NCI-H2196 treated with DMSO at 0.1 percent for 48 hours (cell line): Measurements from ENCODE around the gene SAG.

Experiments
- DNase-seq: peaks from one replicate; lab custom pipeline; 2025; ENCODE audit not compliant: unreplicated experiment; lab: John Stamatoyannopoulos, UW

Gene SAG

DNA sequence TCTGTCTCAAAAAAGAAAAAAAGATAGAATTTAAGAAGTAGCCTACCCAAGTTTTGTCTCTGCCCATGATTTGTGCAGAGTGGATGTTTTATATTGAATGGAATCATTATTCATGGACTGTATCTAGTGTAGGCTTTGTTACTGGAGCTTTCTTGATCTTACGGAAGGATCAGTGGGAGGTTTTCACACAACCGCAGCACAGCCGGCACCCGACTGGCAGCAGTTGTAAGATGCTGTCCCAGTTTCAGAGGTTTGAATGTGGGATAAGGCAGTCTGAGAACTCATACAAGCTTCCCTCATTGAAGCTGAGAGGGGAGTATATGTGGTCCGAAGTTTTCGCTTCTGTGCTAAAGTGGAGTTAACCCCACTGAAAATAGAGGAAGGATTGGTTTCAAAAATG, 19.7 kb upstream of the SAG start:
- no peak for DNase-seq

DNA sequence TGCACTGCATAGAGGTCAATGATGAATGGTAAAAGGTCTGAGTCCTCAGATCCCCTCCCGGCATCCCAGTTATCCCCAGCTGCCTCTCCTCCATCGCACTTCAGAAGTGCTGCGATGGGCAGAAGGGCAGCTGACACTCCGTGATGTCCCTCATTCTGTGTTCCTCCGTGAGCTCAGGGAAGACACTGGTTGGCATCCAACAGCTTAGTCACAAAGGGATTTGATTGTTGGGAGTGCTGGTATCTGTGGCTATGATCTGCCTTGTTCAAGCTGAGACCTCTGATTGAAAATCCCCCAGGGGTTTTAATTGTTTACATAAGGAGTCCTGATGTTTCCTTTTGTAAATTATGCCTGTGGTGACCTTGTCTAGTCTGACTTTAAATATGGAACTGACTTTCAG, 19.0 kb upstream of the SAG start:
- DNase-seq = no peak

DNA sequence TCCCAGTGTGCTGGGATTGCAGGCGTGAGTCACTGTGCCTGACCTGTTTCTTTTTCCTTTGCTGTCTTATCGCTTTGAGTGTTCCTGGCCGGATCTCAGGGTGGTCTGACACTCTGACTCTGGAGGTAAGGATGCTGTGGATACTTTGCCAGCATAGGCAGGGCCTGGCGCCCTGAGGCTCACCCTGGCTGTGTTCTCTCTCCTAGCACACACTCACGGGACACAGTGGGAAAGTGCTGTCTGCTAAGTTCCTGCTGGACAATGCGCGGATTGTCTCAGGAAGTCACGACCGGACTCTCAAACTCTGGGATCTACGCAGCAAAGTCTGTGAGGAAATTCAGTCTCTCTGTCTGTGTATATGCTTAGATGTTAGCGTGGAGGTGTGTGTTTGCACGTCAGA, 18.0 kb upstream of the SAG start:
- DNase-seq = no peak

DNA sequence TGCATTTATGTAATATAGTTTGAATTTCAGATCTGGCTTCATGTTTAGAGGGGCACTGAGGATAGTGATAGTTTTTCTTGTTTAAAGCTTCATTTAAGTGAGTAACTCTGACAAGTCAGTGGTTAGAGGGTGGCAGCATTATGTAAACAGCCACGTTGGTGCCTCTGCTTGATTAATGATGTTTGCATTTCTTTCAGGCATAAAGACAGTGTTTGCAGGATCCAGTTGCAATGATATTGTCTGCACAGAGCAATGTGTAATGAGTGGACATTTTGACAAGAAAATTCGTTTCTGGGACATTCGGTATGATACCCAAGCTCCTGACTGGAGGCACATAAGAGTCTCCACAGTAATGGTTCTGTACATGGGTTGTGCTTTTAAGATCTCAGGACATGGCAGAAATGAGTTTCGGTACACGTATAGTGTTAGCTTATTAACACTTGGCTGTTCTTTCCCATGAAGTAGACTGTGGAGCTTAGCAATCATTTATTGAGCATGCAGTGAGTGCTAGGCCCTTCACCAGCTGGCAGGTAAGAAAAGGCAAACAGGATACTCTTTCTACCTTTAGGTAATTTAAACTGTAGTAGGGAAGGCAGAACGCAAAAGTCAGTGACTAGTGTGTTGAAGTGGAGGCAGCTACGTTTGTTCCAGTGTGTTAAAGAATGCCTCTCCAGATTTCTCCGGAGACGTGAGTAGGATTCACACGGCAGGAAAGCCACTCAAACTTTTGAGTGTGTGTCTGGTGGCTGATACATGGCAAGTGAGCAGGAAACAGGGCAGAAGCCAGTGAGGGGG, 17.4 kb upstream of the SAG start:
- DNase-seq = peak; percentile 8

DNA sequence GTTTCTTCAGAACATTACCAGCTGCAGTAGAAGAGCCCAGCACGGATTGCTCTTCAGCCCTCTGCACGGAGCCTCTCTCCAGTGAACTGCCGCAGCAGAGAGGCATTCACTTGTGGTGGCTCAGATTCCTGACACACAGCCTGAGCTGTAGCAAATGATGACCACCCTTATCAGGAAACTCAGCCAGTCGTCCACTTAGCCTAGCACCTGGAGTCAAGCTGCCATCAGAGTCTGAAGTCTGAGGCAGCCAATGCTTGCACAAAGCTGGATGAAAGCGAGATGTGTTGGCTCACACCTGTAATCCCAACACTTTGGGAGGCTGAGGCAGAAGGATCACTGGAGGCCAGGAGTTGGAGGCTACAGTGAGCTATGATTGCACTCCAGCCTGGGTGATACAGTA, 11.7 kb upstream of the SAG start:
- DNase-seq = no peak

DNA sequence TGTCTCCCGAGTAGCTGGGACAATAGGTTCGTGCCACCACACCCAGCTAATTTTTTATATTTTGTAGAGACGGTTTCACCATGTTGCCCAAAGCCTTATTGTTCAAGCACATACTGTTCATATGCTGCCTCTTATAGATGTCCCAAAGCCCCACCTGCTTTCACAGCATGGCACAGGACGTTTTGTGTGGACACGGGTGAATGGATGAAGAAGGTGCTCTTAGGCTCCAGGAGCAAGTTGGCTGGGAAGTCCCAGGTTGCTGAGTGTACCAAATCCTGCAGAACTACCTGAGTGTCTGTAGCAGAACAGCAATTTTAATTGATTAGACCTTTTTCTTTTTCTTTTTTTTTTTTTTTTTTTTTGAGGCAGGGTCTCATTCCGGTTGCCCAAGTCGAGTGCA, 10.5 kb upstream of the SAG start:
- no peak for DNase-seq

DNA sequence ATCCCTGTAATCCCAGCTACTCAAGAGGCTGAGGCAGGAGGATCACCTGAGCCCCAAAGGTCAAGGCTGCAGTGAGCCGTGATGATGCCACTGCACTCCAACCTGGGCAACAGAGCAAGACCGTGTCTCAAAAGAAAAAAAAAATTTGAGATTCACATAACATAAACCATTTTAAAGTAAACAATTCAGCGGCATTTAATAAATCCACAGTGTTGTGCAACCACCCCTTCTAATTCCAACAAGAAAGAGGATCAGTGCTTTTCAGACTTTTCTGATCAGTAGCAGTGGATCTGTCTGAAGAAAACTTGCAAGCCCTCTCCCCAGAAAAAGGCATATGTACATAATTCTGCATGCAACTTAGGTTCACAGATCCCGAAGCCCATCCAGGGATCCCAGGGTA, 7.2 kb upstream of the SAG start:
- no peak for DNase-seq

DNA sequence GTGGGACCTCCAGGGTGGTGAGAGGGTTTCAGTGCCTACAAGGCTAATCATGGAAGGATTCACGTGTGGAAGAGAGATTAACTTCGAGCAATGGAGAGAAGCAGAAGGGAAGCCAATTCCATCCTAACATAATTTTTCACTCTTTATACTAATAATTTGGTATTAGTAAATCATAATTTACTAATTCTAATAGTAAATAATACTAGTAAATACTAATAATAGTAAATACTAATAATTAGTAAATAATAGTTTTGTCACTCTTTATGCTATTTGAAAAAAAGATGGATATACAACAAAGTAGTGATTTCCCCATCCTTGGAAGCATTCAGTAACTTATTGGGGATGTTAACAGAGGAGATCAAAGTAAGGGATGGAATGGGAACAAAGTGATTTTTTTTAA, 6.4 kb upstream of the SAG start:
- no peak for DNase-seq

DNA sequence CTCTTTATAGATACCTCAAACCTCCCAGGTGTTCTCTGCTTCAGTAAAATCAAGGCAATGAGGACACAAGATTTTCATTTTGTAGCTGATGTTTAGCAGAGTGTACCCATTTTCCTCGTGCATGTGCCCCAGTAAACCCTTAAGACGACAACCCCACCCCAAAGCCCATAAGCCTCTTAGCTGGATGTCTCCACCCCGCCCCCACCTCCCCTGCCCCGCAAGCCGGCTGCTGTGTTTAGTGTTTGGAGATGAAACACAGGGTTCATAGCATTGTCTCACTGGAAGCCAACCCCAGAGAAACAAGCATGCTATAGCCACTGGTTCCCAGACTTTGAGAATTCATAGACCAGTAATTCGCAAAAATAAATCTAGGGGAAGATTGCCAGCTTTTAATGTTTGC, 5.8 kb upstream of the SAG start:
- DNase-seq = no peak

DNA sequence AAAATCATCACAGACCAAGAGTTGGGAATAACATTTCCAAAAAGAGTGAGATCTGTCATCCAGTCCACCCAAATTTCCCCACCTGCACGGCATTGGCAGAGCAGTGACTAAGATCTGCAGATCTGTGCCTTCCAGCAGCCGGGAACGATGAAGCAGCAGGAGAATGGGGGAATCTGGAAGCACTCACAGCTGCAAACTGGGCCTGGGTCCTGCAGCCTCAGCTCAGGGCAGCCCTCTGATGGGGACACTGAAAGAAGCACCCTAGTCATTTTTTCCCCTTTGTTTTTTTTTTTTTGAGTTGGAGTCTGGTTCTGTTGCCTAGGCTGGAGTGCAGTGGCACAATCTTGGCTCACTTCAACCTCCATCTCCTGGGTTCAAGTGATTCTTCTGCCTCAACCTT, 4.4 kb upstream of the SAG start:
- no peak for DNase-seq

DNA sequence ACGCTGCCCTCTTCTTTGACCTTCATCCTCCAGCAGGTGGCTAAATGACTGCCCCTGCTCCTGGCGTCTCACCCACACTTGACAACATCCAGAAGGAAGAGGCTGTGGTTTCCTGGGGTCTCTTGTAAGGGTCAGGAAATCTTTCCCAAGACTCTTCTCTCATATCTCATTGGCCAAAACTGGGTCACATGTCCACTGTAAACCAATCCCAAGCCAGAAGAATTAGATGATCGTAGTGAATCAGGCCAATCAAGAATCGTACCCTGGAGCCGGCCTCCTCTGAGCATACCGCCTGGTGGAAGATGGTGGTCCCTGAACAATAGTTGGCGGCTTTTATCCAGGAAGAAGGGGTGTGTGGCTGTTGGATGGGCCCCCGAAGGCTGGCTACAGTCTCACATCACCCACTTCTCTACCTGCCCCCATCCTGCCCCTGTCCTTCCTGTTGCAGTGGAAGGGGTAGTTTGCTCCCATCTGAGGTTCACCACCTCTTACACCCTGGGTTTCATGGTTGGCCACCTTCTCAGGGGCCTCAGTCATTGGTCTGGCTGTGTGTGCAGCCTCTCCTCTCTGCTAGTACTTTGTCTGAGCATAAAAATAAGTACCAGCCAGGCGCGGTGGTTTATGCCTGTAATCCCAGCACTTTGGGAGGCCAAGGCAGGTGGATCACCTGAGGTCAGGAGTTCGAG, 3.8 kb downstream of the SAG start:
- DNase-seq = no peak

DNA sequence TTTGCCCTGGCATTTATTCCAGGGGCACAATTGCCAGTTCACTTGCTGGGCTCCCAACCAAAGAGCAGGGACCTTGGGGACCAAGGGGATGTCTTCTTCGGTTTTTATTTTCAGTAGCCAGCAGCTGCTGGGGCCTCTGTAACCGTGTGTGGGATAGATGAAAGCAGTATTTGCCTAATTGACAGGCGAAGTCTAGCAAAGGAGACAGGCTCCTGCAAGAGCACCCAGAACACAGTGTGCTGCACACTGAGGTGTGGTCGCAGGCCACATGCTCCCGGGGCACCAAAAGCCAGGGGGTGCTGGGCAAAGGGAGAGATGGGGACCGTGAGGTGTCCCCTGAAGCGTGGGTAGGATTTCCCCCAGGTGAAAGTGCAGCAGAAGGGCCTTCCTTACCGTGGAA, 5.3 kb downstream of the SAG start:
- DNase-seq = no peak

DNA sequence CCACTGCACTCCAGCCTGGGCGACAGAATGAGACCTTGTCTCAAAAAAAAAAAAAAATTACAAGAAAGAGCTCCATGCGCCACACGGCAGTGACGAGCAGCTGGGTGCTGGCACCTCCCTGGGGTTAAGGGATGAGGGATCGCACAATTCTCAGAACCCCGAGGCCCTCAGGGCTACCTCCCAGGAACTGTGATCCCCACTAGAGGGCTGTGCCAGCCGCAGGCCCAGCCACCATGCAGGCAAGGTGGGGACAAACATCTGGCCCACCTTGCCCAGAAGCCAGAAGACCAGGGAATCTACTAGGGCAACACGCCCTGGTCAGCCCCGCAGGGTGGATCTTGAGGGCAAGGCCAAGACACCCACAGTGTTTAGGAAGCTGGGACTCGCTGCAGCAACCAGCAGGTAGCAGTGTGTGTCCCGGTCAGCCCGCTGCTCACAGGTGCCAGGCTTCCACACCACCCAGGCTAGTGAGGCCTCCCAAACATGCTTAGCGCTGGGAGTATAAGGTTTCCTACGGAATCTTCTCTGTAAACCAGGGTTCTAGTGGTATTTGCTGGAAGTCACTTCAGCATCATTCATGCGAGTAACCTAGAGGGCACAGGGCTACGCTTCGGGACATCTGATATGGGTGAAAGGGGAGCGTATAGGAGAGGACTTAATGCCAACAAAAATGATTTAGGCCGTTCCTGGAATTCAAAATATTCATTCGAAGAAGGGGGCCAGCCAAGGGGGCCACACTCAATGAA, 6.7 kb downstream of the SAG start:
- no peak for DNase-seq

DNA sequence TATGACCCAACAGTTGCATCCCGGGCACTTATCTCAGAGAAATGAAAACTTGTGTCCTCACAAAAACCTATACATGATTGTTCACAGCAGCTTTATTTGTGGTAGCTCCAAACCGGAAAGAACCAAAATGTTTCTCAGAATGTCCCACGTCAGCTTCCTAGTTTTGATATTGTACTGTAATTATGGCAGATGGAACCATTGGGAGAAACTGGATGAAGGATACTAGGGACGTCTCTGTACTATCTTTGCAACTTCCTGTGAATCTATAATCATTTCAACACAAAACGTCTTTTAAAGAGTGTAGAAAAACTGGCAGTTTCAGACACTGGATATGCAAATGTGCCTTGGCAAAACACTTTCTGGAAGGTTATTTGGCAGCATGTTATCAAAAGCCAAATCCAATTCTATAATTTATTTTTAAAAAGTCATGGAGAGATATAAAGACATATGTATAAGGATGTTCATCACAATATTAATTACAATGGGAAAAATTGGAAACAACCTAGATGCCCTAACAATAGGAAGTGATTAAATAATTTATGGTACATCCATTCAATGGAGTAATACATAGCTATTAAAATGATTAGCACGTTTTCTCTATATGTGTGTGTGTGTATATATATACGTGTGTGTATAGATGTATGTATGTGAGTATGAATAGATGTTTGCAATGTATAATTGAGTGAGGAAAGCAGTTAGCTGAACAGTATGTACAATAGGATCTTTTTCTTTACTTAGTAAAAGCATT, 9.8 kb downstream of the SAG start:
- no peak for DNase-seq

DNA sequence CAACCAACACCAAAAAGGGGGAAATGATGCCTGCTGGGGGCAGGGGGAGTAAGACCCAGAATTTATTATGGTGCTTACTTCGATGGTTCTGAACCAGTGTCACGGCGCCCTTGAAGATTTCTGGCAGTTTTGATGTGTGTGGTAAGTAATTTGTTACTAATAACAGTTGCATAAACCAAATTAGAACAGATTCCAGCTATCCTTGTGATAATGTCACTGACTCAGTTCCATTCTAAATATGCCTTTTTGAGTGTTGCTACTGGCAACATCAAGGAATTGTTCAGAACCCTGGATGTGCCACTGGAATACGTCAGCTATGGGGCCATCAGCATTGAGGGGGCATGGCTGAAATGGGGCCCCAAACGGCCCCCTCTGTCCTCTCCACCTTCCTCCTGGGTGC, 11.6 kb downstream of the SAG start:
- DNase-seq = no peak

DNA sequence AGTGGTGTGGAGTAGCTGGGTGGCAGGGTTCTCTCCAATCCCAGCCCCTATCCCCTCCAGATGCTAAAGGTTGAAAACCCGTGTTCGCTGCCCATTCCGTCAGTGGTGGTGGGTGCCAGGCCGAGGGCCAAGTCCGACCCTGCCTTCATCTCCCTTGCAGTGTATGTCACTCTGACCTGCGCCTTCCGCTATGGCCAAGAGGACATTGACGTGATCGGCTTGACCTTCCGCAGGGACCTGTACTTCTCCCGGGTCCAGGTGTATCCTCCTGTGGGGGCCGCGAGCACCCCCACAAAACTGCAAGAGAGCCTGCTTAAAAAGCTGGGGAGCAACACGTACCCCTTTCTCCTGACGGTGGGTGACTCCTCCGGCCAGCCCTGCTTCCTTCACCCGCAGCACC, 12.9 kb downstream of the SAG start:
- no peak for DNase-seq

DNA sequence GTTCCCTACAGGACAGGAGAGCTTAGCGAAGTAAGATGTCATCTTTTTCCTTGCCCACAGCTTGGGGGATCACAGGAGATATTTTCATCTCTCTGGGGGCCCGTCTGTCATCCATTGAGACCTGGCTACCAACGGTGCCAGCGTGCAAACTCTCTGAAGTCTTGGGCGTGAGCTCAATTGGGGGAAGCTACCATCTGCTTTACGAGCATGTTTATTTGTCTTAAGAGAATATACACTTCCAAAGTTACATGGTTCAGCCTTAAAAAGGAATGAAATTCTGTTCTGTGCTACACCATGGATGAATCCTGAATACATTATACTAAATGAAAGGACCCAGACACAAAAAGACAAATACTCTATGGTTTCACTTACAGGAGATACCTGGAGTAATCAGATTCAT, 13.6 kb downstream of the SAG start:
- no peak for DNase-seq

DNA sequence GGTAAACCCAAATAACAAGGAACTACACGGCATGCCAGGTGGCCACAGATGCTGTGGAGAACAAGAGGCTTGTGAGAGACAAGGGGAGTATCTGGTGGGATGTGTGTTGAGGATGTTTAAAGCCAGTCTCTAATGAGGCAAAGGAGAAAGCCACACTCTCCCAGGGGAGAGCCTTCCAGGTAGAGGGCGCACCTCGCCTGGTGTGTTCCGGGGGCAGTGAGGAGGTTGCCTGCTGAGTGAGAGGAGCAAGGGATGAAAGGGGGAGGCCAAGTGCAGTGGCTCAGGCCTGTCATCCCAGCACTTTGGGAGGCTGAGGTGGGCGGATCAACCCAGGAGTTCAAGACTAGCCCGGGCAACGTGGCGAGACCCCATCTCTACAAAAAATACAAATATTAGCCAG, 16.2 kb downstream of the SAG start:
- DNase-seq = no peak

DNA sequence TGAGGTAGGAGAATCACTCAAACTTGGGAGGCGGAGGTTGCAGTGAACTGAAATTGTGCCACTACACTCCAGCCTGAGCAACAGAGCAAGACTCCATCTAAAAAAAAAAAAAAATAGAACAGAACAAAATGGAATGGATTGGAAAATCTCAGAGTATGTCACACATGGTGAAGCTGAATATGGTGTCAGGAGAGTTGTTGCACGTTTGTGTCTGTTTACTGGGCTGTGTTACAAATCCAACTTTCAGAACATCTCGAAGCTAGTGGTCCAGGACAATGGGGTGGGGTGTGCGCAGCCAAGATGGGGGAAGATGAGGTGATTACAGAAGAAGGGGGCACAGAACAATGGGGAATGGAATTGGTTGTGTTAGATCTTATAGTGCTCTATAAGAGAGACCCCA, 17.6 kb downstream of the SAG start:
- DNase-seq = no peak

DNA sequence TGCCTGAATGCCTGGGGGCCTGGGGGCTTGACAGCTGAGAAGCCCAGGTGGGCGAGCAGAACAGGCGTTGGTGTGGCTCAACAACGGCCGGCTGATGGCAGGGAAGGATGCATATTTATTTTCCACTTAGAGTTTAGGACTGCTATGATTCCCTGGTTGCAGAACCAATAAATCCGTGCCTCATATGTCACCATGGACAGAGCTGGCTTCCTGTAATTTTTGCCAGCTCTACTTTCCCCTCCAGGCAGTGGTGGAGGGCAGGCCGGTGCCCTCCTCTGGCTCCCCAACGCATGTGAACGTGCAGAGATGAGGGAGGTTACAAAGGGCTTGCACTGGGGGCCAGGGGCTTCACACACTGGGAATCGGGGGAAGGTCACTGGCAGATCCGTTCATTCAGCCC, 18.2 kb downstream of the SAG start:
- DNase-seq = no peak

DNA sequence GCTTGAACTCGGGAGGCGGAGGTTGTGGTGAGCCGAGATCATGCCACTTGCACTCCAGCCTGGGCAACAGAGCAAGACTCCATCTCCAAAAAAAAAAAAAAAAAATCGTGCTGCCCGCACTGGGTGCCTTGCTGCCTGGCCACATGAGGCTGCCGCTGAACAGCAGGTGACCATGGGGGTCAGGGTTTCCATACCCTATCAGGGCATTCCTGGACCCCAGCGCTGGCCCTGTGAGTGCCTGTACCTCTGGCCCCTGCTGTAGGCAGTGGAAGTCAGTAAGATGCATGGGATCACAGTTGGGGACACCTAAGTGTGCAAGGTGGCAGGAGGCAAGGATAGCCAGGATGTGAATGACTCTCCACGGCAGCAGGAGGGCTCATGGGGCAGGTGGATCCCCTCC, 18.9 kb downstream of the SAG start:
- no peak for DNase-seq

DNA sequence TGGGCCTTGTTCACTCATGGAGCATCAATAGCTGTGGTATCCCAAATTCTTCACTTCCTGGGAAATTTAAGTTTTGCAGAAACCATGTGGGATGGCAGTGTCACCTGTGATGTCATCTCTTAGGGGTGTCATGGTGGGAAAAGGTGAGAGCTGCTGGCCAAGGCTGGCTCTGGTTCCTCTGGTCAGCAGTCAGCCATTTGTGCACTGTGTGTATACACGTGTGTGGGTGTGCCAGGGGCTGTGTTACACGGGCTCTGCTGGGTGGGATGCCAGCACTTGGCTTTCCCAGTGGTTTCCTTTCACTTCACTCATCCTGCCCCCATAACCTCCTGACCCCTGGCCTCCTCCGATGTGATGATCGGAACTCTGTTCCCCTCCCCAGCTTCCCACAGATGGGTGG, 21.3 kb downstream of the SAG start:
- no peak for DNase-seq
